Measurements from ENCODE around the gene NBPF20. TPM values are rescaled to one million over a fixed set of nuclear protein-coding genes. Genes with fewer than 3 reads are reported as not detected.
"Not testable (repeated sequence)": the region's sequence is repeated elsewhere in the genome, so short reads cannot be mapped to it uniquely, and the experiment has no call there.

The NBPF20 gene
- total and polyA plus RNA-seq, 2 of the 8 experiments (the other 6 are each of a cell fraction or from before 2014, with no cell fraction given): 0.37 to 0.42 TPM

GRCh38 chr1:145431363-145432256 is 6.2 kb upstream of the NBPF20 start:
- Histone ChIP-seq H3K4me3 (ENCODE audit: extremely low read depth in 1 of 4, insufficient read depth in 2 of 4, low read depth in 3 of 4, low read length in 4 of 4) (peak overlapping the region; percentile 26 to 56 (median 38); a peak in 7 of 8 replicates), H3K27me3 (replicated peaks in 1 of 4; ENCODE audit: control insufficient read depth in 3 of 4, extremely low read depth in 1 of 4, insufficient read depth in 3 of 4, low read length in 3 of 4) (peaks cover 25 to 56% (median 43%) of the 10 kb centered on the region in 4 experiments), H3K4me2 (ENCODE audit: insufficient read depth in 1 of 2, low read depth in 2 of 2, low read length in 2 of 2) (peak overlapping the region; percentile 61 to 69)
- peak in 1 of 2 experiments; percentile 69 for DNase-seq (ENCODE audit: low read depth in 1 of 2, low spot score in 2 of 2)
- H2AFZ ChIP-seq (ENCODE audit: low read length); CTCF ChIA-PET (ENCODE audit: partially characterized antibody); H2BK15ac ChIP-seq (ENCODE audit: low read length); H3K56ac ChIP-seq (replicated peaks; ENCODE audit: insufficient read length, low read depth, low read length); H2BK5ac ChIP-seq (ENCODE audit: low read depth, low read length); H2BK12ac ChIP-seq (ENCODE audit: low read depth, low read length); H3K9me3 ChIP-seq (ENCODE audit: insufficient read depth in 2 of 2, low read depth in 1 of 2, low read length in 1 of 2); H3K27ac ChIP-seq (ENCODE audit: low read depth, low read length); H3K23ac ChIP-seq (ENCODE audit: insufficient read length); FAIRE-seq; H2BK120ac ChIP-seq (replicated peaks; ENCODE audit: low read depth, low read length); H3K36me3 ChIP-seq (ENCODE audit: control insufficient read depth in 2 of 4, insufficient read depth in 4 of 4, low read length in 3 of 4); H2BK20ac ChIP-seq (ENCODE audit: low read length); H3K79me1 ChIP-seq (ENCODE audit: low read depth, low read length); H3K14ac ChIP-seq (ENCODE audit: insufficient read length); H4K8ac ChIP-seq (ENCODE audit: extremely low read depth, insufficient read depth, low read length); H4K5ac ChIP-seq (ENCODE audit: insufficient read length, low read depth, low read length); H2AK5ac ChIP-seq (ENCODE audit: low read depth, low read length); H3K4ac ChIP-seq (replicated peaks; ENCODE audit: insufficient read length, low read depth, low read length); H4K20me1 ChIP-seq (replicated peaks in 1 of 2; ENCODE audit: control insufficient read depth in 1 of 2, insufficient read depth in 2 of 2, low read length in 2 of 2); H3K79me2 ChIP-seq (ENCODE audit: control insufficient read depth in 1 of 2, insufficient read depth in 2 of 2, low read length in 2 of 2); H3K23me2 ChIP-seq (ENCODE audit: low read depth, low read length); H4K91ac ChIP-seq (replicated peaks; ENCODE audit: insufficient read length, low read length); H3K18ac ChIP-seq (ENCODE audit: extremely low read depth, low read length); H3K9ac ChIP-seq (replicated peaks in 1 of 4; ENCODE audit: extremely low read depth in 1 of 4, low read depth in 3 of 4, low read length in 3 of 4); H3K4me1 ChIP-seq (replicated peaks in 1 of 4; ENCODE audit: control insufficient read depth in 3 of 4, insufficient read depth in 4 of 4, low read length in 3 of 4): not testable (repeated sequence)
- TF ChIP-seq EZH2 (IDR thresholded peaks at IDR 0.05; ENCODE audit: low read depth, low read length, severe bottlenecking): peak; percentile 39
- peak; percentile 41 for TF ChIP-seq KDM4A (IDR thresholded peaks at IDR 0.05; ENCODE audit: low read depth, low read length, severe bottlenecking)
- peak; percentile 61 for TF ChIP-seq SUZ12 (IDR thresholded peaks at IDR 0.05; ENCODE audit: low read length)
- POLR2A ChIA-PET (ENCODE audit: partially characterized antibody): interaction anchor here (0.7 kb wide), 1 partner anchor 150 kb away, joined by 3 read pairs; no protein-coding TSS in a partner anchor
- 0% methylated on average over 27 of the region's 61 CpGs; no CpG with 5 or more reads in 1 of the 2 experiments for WGBS, 2 experiments (ENCODE audit: extremely low coverage in 1 of 2, insufficient coverage in 1 of 2, insufficient read length in 1 of 2, insufficient replicate concordance in 2 of 2, low coverage in 1 of 2, low lambda C conversion rate in 2 of 2, missing lambda C conversion rate in 1 of 2)
